SK-N-SH treated with all-trans-retinoic acid at 6 μM for 48 hours (cell line): ENCODE results near the gene MORF4L1.

Experiments
- CREB5 ChIP-seq: fragments of 250-450 bp; sonication (Bioruptor Pico); IDR thresholded peaks from 2 replicates; pipeline ENCODE4 v1.5.1; 2020; ENCODE audit warnings: low read depth, mild to moderate bottlenecking, moderate library complexity
- SNAI2 ChIP-seq: fragments of 250-450 bp; sonication (Bioruptor Pico); IDR thresholded peaks from 2 replicates; pipeline ENCODE4 v1.5.0; 2020; ENCODE audit warnings: mild to moderate bottlenecking, moderate library complexity
- TSHZ2 ChIP-seq: fragments of 250-450 bp; sonication (Bioruptor Pico); IDR thresholded peaks from 2 replicates; pipeline ENCODE4 v1.5.0; 2020; ENCODE audit warnings: mild to moderate bottlenecking, moderate library complexity

GRCh38 chr15:78947506-78947905 is 74.8 kb downstream of the MORF4L1 start:
- no peak for TF ChIP-seq TSHZ2 (CRISPR knock-in tag)
- no peak for TF ChIP-seq SNAI2
- TF ChIP-seq CREB5 (CRISPR knock-in tag): no peak
